ENCODE measurements around the gene ETNK2.

DNA sequence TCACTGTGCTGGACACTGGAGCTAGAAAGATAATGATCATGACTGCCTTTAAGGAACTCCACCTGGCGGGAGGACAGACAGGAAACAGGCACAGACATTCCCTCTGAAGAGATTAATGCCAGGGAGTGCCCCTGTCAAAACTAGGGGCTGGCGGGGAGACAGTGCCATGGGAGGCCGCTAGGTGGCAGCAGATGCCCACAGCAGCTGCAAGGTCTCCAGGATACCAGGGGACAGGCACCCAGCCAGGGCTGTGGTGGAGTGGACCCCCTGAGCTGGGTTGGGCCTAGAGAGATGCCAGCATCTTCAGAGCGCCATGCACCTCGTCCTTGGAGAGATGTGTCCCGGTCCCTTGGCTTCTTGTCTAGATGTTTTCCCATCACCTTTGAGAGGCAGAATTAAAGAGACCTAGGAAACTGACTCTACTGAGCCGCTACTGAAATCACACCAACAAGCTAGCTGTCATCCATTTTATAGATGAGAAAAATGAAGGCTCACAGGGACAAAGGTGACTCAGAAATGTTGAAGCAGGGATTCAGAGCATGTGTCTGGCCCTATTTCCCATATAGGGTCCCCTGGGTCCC, 10.7 kb upstream of the ETNK2 start:
- no peak for TF ChIP-seq POLR2A (IDR thresholded peaks at IDR 0.05; ENCODE audit: low read length)
- TF ChIP-seq, protein P1, sequence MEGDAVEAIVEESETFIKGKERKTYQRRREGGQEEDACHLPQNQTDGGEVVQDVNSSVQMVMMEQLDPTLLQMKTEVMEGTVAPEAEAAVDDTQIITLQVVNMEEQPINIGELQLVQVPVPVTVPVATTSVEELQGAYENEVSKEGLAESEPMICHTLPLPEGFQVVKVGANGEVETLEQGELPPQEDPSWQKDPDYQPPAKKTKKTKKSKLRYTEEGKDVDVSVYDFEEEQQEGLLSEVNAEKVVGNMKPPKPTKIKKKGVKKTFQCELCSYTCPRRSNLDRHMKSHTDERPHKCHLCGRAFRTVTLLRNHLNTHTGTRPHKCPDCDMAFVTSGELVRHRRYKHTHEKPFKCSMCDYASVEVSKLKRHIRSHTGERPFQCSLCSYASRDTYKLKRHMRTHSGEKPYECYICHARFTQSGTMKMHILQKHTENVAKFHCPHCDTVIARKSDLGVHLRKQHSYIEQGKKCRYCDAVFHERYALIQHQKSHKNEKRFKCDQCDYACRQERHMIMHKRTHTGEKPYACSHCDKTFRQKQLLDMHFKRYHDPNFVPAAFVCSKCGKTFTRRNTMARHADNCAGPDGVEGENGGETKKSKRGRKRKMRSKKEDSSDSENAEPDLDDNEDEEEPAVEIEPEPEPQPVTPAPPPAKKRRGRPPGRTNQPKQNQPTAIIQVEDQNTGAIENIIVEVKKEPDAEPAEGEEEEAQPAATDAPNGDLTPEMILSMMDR (IDR thresholded peaks at IDR 0.05): peak; percentile 98
- no peak for TF ChIP-seq MAZ (IDR thresholded peaks at IDR 0.05; ENCODE audit: borderline replicate concordance, low read depth, low read length)
- TF ChIP-seq EHMT2 (IDR thresholded peaks at IDR 0.05; ENCODE audit: low read depth): no peak
- TF ChIP-seq PHF8 (IDR thresholded peaks at IDR 0.05; ENCODE audit: borderline replicate concordance, low read depth): no peak
- TF ChIP-seq ZC3H11A (IDR thresholded peaks at IDR 0.05): no peak
- no peak for TF ChIP-seq MYC (IDR thresholded peaks at IDR 0.05; ENCODE audit: borderline replicate concordance, low read length)
- peak; percentile 97 for TF ChIP-seq RAD21 (conservative IDR thresholded peaks at IDR 0.05 in 1 of 2, IDR thresholded peaks at IDR 0.05 in 1 of 2)
- no peak for TF ChIP-seq TFCP2L1 (CRISPR knock-in tag; IDR thresholded peaks at IDR 0.05)
- no peak for TF ChIP-seq CEBPB (IDR thresholded peaks at IDR 0.05)
- no peak for TF ChIP-seq ZSCAN20 (CRISPR knock-in tag; IDR thresholded peaks at IDR 0.05)
- TF ChIP-seq RCOR1 (IDR thresholded peaks at IDR 0.05; ENCODE audit: low read depth, low read length): no peak
- no peak for TF ChIP-seq POLR2AphosphoS2 (conservative IDR thresholded peaks at IDR 0.05; ENCODE audit: low read length)
- no peak for TF ChIP-seq CHD4 (IDR thresholded peaks at IDR 0.05; ENCODE audit: borderline replicate concordance)

Data from A549 (cell line).